Measurements from ENCODE around the gene RWDD2A.

The RWDD2A gene

DNA sequence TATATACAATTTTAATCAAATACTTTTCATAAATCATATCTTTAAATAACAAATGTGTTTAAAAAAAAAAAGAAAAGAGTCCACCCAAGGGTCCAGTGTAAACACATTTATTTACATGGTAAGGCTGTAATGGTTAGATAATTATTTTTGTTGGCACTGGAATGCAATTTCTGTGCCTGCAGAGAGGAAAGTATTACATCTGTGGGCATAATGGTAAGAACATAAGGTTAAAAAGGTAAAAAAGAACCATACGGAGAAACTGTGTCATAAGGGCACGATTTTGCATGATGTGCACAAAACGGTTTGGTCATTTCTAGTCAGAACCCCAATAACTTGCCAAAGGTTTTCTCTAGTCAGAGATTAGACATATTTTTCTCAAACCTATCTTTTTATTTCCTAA, 54.3 kb downstream of the RWDD2A start:
- CTCF ChIA-PET: no interaction called here
- DNase-seq (ENCODE audit: low read depth, low spot score): no peak

More for the DNA sequence above, 54.3 kb downstream of the RWDD2A start:
- POLR2A ChIA-PET: no interaction called here
- TF ChIP-seq, protein P1, sequence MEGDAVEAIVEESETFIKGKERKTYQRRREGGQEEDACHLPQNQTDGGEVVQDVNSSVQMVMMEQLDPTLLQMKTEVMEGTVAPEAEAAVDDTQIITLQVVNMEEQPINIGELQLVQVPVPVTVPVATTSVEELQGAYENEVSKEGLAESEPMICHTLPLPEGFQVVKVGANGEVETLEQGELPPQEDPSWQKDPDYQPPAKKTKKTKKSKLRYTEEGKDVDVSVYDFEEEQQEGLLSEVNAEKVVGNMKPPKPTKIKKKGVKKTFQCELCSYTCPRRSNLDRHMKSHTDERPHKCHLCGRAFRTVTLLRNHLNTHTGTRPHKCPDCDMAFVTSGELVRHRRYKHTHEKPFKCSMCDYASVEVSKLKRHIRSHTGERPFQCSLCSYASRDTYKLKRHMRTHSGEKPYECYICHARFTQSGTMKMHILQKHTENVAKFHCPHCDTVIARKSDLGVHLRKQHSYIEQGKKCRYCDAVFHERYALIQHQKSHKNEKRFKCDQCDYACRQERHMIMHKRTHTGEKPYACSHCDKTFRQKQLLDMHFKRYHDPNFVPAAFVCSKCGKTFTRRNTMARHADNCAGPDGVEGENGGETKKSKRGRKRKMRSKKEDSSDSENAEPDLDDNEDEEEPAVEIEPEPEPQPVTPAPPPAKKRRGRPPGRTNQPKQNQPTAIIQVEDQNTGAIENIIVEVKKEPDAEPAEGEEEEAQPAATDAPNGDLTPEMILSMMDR (IDR thresholded peaks at IDR 0.05; ENCODE audit: insufficient read depth, low read length, missing control alignments): no peak
- no peak overlapping the region for H3K4me3 ChIP-seq (ENCODE audit: low read depth, low read length)
